GM23248 (cell line): ENCODE results near the gene ARHGEF12. TPM values are rescaled to one million over a fixed set of nuclear protein-coding genes. Genes with fewer than 3 reads are reported as not detected.

Experiments
- DNase-seq: peaks from one replicate; pipeline ENCODE4 v3.0.0-alpha.2; 2015
- H2AFZ ChIP-seq: fragments of 200-600 bp; sonication (generic); 2 replicates; pipeline ENCODE4 v1.6.1; 2016; ENCODE audit warnings: antibody characterized with exemption
- H3F3A ChIP-seq: fragments of 200-600 bp; sonication (generic); 2 replicates; pipeline ENCODE4 v1.6.1; 2016; ENCODE audit warnings: mild to moderate bottlenecking, antibody characterized with exemption, mixed run types; ENCODE audit not compliant: insufficient read depth
- H3K27ac ChIP-seq: fragments of 200-600 bp; sonication (generic); 2 replicates; pipeline ENCODE4 v1.5.1; 2016; ENCODE audit warnings: mild to moderate bottlenecking
- H3K27me3 ChIP-seq: fragments of 200-600 bp; sonication (generic); replicated peaks from 2 replicates; pipeline ENCODE4 v1.6.1; 2016; ENCODE audit warnings: mild to moderate bottlenecking; ENCODE audit not compliant: insufficient read depth
- H3K36me3 ChIP-seq: fragments of 200-600 bp; sonication (generic); 2 replicates; pipeline ENCODE4 v1.6.1; 2016; ENCODE audit warnings: low read depth, mild to moderate bottlenecking
- H3K4me1 ChIP-seq: fragments of 200-600 bp; sonication (generic); 2 replicates; pipeline ENCODE4 v1.6.1; 2016; ENCODE audit warnings: mild to moderate bottlenecking; ENCODE audit not compliant: insufficient read depth
- H3K4me2 ChIP-seq: fragments of 200-600 bp; sonication (generic); one replicate; pipeline ENCODE4 v1.6.1; 2016; ENCODE audit warnings: mild to moderate bottlenecking; ENCODE audit not compliant: unreplicated experiment
- H3K4me3 ChIP-seq: fragments of 200-600 bp; sonication (generic); 2 replicates; pipeline ENCODE4 v1.5.1; 2016; ENCODE audit warnings: mild to moderate bottlenecking
- H3K79me2 ChIP-seq: fragments of 200-600 bp; sonication (generic); 2 replicates; pipeline ENCODE4 v1.6.1; 2016; ENCODE audit warnings: mild to moderate bottlenecking; ENCODE audit not compliant: insufficient read depth
- H3K9ac ChIP-seq: fragments of 200-600 bp; sonication (generic); 2 replicates; pipeline ENCODE4 v1.6.1; 2016; ENCODE audit warnings: mild to moderate bottlenecking
- H3K9me2 ChIP-seq: fragments of 200-600 bp; sonication (generic); 2 replicates; pipeline ENCODE4 v1.6.1; 2016; ENCODE audit warnings: mixed run types, mild to moderate bottlenecking, moderate library complexity; ENCODE audit not compliant: insufficient read depth
- H3K9me3 ChIP-seq: fragments of 200-600 bp; sonication (generic); one replicate; pipeline ENCODE4 v1.6.1; 2017; ENCODE audit warnings: low read depth
- H4K20me1 ChIP-seq: fragments of 200-600 bp; sonication (generic); 2 replicates; pipeline ENCODE4 v1.6.0; 2016; ENCODE audit not compliant: insufficient read depth
- EZH2 ChIP-seq: fragments of 200-600 bp; sonication (generic); IDR thresholded peaks from 2 replicates; pipeline ENCODE4 v1.6.1; 2018; ENCODE audit warnings: antibody characterized with exemption, mild to moderate bottlenecking; ENCODE audit not compliant: insufficient read depth, poor library complexity, severe bottlenecking
- EZH2phosphoT487 ChIP-seq: fragments of 200-600 bp; sonication (generic); IDR thresholded peaks from 2 replicates; pipeline ENCODE4 v1.6.1; 2018; ENCODE audit warnings: antibody characterized with exemption, moderate library complexity, mild to moderate bottlenecking, low read depth; ENCODE audit not compliant: insufficient read depth
- WGBS, 2 experiments: methylation state at CpG; one replicate each; pipeline ENCODE4 v1.1.6; 2015 to 2017; ENCODE audit warnings: low lambda C conversion rate in 2 of 2, low coverage in 1 of 2; ENCODE audit errors: missing lambda C conversion rate in 2 of 2; 5-methylcytosine and 5-hydroxymethylcytosine counted together
- in situ Hi-C: fragments of 300-500 bp; cut with MboI; formaldehyde crosslinking; loops from 2 replicates; pipeline ENCODE4 v1.15.0; 2020
- polyA plus RNA-seq: library from polyadenylated mRNA; unstranded; fragments of >200 nt; fragmentation: Nextera tagmentation; extraction: Ambion mirVana; gene quantifications from 2 replicates; pipeline ENCODE4 v1.2.1, GENCODE V29; 2016
- total RNA-seq: library from RNA; depleted of rRNA; stranded (reverse); fragments of >200 nt; shearing (Covaris generic); gene quantifications from 2 replicates; pipeline ENCODE4 v1.2.3, GENCODE V29; 2014

Gene ARHGEF12
- total and polyA plus RNA-seq, 2 experiments from 2014 or later: 20.4 to 52.7 TPM

- H3K27ac ChIP-seq: no peak overlapping the region
- 49 to 51% methylated on average over 6 of the region's 6 CpGs for WGBS, 2 experiments
- H2AFZ ChIP-seq: no peak overlapping the region
- H3K9ac ChIP-seq: no peak overlapping the region
- peaks cover 100% of the 10 kb centered on the region for H3K79me2 ChIP-seq
- in situ Hi-C loops: no loop called here
- H3K4me2 ChIP-seq: no peak overlapping the region
- H3K27me3 ChIP-seq: no peaks in the 10 kb centered on the region
- no peaks in the 10 kb centered on the region for H3K9me2 ChIP-seq
- H3K36me3 ChIP-seq: no peaks in the 10 kb centered on the region
- H3K9me3 ChIP-seq: no peaks in the 10 kb centered on the region
- H3K4me3 ChIP-seq: no peak overlapping the region
- TF ChIP-seq EZH2phosphoT487: no peak
- no peak for TF ChIP-seq EZH2
- no peaks in the 10 kb centered on the region for H3F3A ChIP-seq
- peaks cover 45% of the 10 kb centered on the region for H4K20me1 ChIP-seq
- H3K4me1 ChIP-seq: peaks cover 7% of the 10 kb centered on the region; the same call in 1 of the 2 replicates
- DNase-seq: no peak
These were observed 56.1 kb downstream of the ARHGEF12 start for GRCh38 chr11:120392314-120392713.

DNA sequence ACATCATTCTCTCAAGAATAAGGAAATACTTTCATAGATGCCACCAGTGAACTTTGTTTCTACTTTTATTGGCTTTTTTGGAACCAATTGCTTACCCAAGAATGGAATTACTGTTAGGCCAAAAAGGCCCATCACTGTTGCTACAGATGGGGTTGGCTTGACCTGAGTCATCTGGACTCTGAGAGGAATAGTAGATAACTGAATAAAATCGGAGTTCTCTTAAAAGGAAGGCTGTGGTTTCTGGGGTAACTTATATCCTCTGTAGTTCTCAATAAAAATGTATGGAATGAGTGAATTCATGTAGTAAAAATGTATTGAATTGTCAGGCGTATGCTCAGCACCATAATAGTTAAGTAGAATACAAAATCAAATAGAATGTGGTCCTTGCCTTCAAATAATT is 56.6 kb downstream of the ARHGEF12 start:
- Histone ChIP-seq H2AFZ (no peak overlapping the region), H3K9me3 (no peaks in the 10 kb centered on the region), H3K9me2 (no peaks in the 10 kb centered on the region), H3K4me1 (peaks cover 12% of the 10 kb centered on the region), H3K9ac (no peak overlapping the region), H3K27me3 (no peaks in the 10 kb centered on the region), H3K79me2 (peaks cover 100% of the 10 kb centered on the region), H3K4me2 (no peak overlapping the region), H3F3A (0 out of 2 replicates have a peak, but pooled peaks cover 2% of the 10 kb centered on the region), H3K4me3 (no peak overlapping the region), H4K20me1 (peaks cover 46% of the 10 kb centered on the region), H3K27ac (no peak overlapping the region), H3K36me3 (no peaks in the 10 kb centered on the region)
- in situ Hi-C loops: no loop called here
- WGBS, 2 experiments: 71 to 84% methylated on average over 2 of the region's 2 CpGs
- TF ChIP-seq EZH2phosphoT487 (no peak), EZH2 (no peak)
- DNase-seq: peak; percentile 24

- H3K9me3 ChIP-seq: no peaks in the 10 kb centered on the region
- H3K36me3 ChIP-seq: no peaks in the 10 kb centered on the region
- H4K20me1 ChIP-seq: peaks cover 47% of the 10 kb centered on the region
- no peak overlapping the region for H3K4me3 ChIP-seq
- 0 out of 2 replicates have a peak, but pooled peaks cover 9% of the 10 kb centered on the region for H3F3A ChIP-seq
- no peak overlapping the region for H2AFZ ChIP-seq
- peaks cover 100% of the 10 kb centered on the region for H3K79me2 ChIP-seq
- TF ChIP-seq EZH2 (no peak), EZH2phosphoT487 (no peak)
- peaks cover 23% of the 10 kb centered on the region for H3K4me1 ChIP-seq
- no peaks in the 10 kb centered on the region for H3K27me3 ChIP-seq
- in situ Hi-C loops: no loop called here
- no peak overlapping the region for H3K4me2 ChIP-seq
- H3K27ac ChIP-seq: no peak overlapping the region
- H3K9me2 ChIP-seq: no peaks in the 10 kb centered on the region
- WGBS, 2 experiments: 92 to 98% methylated on average over 2 of the region's 2 CpGs
- DNase-seq: no peak
- H3K9ac ChIP-seq: no peak overlapping the region
These were observed 57.9 kb downstream of the ARHGEF12 start for GRCh38 chr11:120394119-120394518.

- no peak for TF ChIP-seq EZH2phosphoT487
- TF ChIP-seq EZH2: no peak
- peaks cover 38% of the 10 kb centered on the region for H4K20me1 ChIP-seq
- no peak overlapping the region for H3K9ac ChIP-seq
- H3K36me3 ChIP-seq: no peaks in the 10 kb centered on the region
- H3K27ac ChIP-seq: no peak overlapping the region
- peaks cover 18% of the 10 kb centered on the region for H3F3A ChIP-seq
- H3K4me2 ChIP-seq: no peak overlapping the region
- H3K27me3 ChIP-seq: no peaks in the 10 kb centered on the region
- no peak overlapping the region for H2AFZ ChIP-seq
- WGBS, 2 experiments: 94 to 97% methylated on average over 3 of the region's 3 CpGs
- no peak for DNase-seq
- no peaks in the 10 kb centered on the region for H3K9me2 ChIP-seq
- no peaks in the 10 kb centered on the region for H3K9me3 ChIP-seq
- H3K4me1 ChIP-seq: peaks cover 38% of the 10 kb centered on the region
- no peak overlapping the region for H3K4me3 ChIP-seq
- in situ Hi-C loops: no loop called here
- H3K79me2 ChIP-seq: peaks cover 98% of the 10 kb centered on the region
These were observed 59.6 kb downstream of the ARHGEF12 start for GRCh38 chr11:120395778-120396177.

DNA sequence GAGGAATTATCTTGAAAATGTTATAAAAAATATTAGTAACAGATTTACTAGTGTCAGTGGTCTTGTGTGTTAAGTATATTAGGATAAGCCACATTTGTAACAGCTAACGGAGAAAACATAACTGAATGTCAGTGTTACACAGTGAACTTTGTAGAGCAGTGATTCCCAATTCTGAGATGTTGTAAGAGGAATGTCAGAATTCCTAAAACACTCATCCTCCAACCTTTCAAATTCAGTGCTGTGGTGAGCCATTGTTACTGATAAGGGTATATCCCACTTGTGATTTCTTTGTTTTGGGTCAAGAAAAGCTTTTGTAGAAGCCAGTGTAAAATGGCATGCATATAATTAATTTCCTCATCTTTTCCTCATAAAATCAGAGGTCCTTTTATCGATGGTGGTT is 61.9 kb downstream of the ARHGEF12 start:
- Histone ChIP-seq H3F3A (peaks cover 38% of the 10 kb centered on the region), H3K9me3 (no peaks in the 10 kb centered on the region), H3K27ac (0 out of 2 replicates have a peak overlapping the region, but pooled peaks have one; percentile 8), H3K4me1 (peaks cover 45% of the 10 kb centered on the region), H3K36me3 (no peaks in the 10 kb centered on the region), H3K4me3 (peak overlapping the region; percentile 21), H3K79me2 (peaks cover 94% of the 10 kb centered on the region), H3K9me2 (no peaks in the 10 kb centered on the region), H3K4me2 (peak overlapping the region; percentile 67), H3K9ac (no peak overlapping the region), H2AFZ (no peak overlapping the region), H3K27me3 (no peaks in the 10 kb centered on the region), H4K20me1 (peaks cover 41% of the 10 kb centered on the region; the same call in 1 of the 2 replicates)
- in situ Hi-C loops: no loop called here
- WGBS, 2 experiments: 19 to 21% methylated on average over 2 of the region's 2 CpGs
- DNase-seq: peak; percentile 50
- TF ChIP-seq EZH2 (no peak), EZH2phosphoT487 (no peak)
